Measurements from ENCODE around the gene IFIT1. TPM values are rescaled to one million over a fixed set of nuclear protein-coding genes. Genes with fewer than 3 reads are reported as not detected.

The IFIT1 gene
- polyA plus RNA-seq, 1 experiment, result 32.8 TPM

GRCh38 chr10:89416465-89416864, 24.0 kb downstream of the IFIT1 start:
- POLR2A ChIA-PET, result interaction anchor here (0.6 kb wide), 1 partner anchor 24 kb away, joined by 3 read pairs; the partner anchor contains the start of gene IFIT1
- Histone ChIP-seq H3K4me3 (ENCODE audit: low read depth, low read length) (no peak overlapping the region), H3K9me3 (ENCODE audit: control insufficient read depth, insufficient read depth, low read length) (peaks cover 3% of the 10 kb centered on the region), H3K27me3 (ENCODE audit: control insufficient read depth, insufficient read depth, low read length) (no peaks in the 10 kb centered on the region), H3K27ac (ENCODE audit: low read depth, low read length) (no peak overlapping the region)
- no peak for TF ChIP-seq CTCF (IDR thresholded peaks at IDR 0.05; ENCODE audit: low read depth, low read length)
- DNase-seq (ENCODE audit: low read depth, low spot score), result no peak
- CTCF ChIA-PET, result interaction anchor here (0.6 kb wide), 2 partner anchors 48 to 298 kb away, joined by 3 read pairs; no protein-coding TSS in a partner anchor

GRCh38 chr10:89419548-89419947, 27.1 kb downstream of the IFIT1 start:
- POLR2A ChIA-PET, result no interaction called here
- DNase-seq (ENCODE audit: low read depth, low spot score), result no peak
- Histone ChIP-seq H3K27ac (ENCODE audit: low read depth, low read length) (no peak overlapping the region), H3K27me3 (ENCODE audit: control insufficient read depth, insufficient read depth, low read length) (no peaks in the 10 kb centered on the region), H3K4me3 (ENCODE audit: low read depth, low read length) (no peak overlapping the region), H3K9me3 (ENCODE audit: control insufficient read depth, insufficient read depth, low read length) (no peaks in the 10 kb centered on the region)
- CTCF ChIA-PET, result interaction anchor here (0.6 to 2.4 kb wide), 11 partner anchors 9 to 224 kb away, joined by 3 to 12 read pairs (median 4); no protein-coding TSS in a partner anchor
- TF ChIP-seq CTCF (IDR thresholded peaks at IDR 0.05; ENCODE audit: low read depth, low read length), result peak; percentile 63

- H3K4me3 ChIP-seq (ENCODE audit: low read depth, low read length), result no peak overlapping the region
- H3K9me3 ChIP-seq (ENCODE audit: control insufficient read depth, insufficient read depth, low read length), result no peaks in the 10 kb centered on the region
- CTCF ChIA-PET, result no interaction called here
- POLR2A ChIA-PET, result no interaction called here
- TF ChIP-seq CTCF (IDR thresholded peaks at IDR 0.05; ENCODE audit: low read depth, low read length), result no peak
- DNase-seq (ENCODE audit: low read depth, low spot score), result no peak
- no peaks in the 10 kb centered on the region for H3K27me3 ChIP-seq (ENCODE audit: control insufficient read depth, insufficient read depth, low read length)
- no peak overlapping the region for H3K27ac ChIP-seq (ENCODE audit: low read depth, low read length)
Measured at GRCh38 chr10:89421018-89421476, 28.6 kb downstream of the IFIT1 start.

DNA sequence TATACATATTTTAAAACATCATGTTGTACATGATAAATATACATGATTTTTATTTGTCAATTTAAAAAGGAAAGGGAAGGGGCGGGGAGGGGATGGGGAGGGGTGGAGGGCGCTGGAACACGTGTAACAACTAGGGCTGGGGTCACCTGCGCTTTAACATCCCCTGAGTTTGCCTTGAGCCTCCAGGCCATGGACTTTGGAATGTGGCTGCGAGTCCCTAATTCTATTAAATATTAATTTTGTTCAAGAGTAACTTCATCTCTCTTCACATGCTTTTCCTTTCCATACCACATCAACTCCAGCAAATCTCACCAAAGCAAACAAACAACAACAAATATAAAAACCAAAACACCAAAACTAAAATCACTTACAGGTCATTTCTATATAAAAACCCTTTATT, 32.6 kb downstream of the IFIT1 start:
- no peak overlapping the region for H3K4me3 ChIP-seq (ENCODE audit: low read depth, low read length)
- no peak overlapping the region for H3K27ac ChIP-seq (ENCODE audit: low read depth, low read length)
- H3K9me3 ChIP-seq (ENCODE audit: control insufficient read depth, insufficient read depth, low read length), result no peaks in the 10 kb centered on the region
- ChIA-PET POLR2A (no interaction called here), CTCF (interaction anchor here (0.6 kb wide), 1 partner anchor 205 kb away, joined by 5 read pairs; no protein-coding TSS in a partner anchor)
- H3K27me3 ChIP-seq (ENCODE audit: control insufficient read depth, insufficient read depth, low read length), result no peaks in the 10 kb centered on the region
- TF ChIP-seq CTCF (IDR thresholded peaks at IDR 0.05; ENCODE audit: low read depth, low read length), result no peak
- DNase-seq (ENCODE audit: low read depth, low spot score), result no peak

DNA sequence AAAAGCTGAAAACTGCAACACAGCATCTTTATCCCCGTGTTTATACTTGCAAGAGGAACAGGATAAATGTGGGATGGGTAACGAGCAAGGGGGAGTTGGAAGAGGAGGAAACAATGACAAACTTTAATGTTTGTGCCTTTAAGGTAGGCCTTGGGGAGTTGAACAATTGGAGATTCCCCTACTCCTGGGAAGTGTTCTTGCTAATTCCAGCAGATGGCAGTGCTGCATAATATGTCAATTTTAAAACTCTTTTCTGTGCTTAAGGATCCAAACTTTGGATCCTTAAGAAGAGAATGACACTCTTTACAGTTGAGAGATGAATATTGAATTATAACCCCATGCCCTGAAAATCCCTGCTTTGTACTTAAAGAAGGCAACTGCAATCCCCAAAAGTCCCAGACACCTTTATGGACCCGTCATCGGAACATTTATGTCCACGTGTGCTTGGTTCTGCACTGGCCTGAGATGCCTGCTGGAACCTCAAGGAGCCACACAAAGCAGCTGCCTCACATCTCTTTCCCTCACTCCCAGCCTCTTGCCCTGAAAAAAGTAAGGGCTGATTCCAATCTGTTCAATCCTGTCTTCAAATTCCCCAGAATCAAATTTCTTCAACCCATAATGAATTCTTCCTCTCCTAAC, 33.9 kb downstream of the IFIT1 start:
- Histone ChIP-seq H3K4me3 (ENCODE audit: low read depth, low read length) (no peak overlapping the region), H3K9me3 (ENCODE audit: control insufficient read depth, insufficient read depth, low read length) (no peaks in the 10 kb centered on the region), H3K27ac (ENCODE audit: low read depth, low read length) (no peak overlapping the region), H3K27me3 (ENCODE audit: control insufficient read depth, insufficient read depth, low read length) (no peaks in the 10 kb centered on the region)
- TF ChIP-seq CTCF (IDR thresholded peaks at IDR 0.05; ENCODE audit: low read depth, low read length), result peak; percentile 84
- ChIA-PET POLR2A (no interaction called here), CTCF (interaction anchor here (1.0 to 2.5 kb wide), 5 partner anchors 9 to 285 kb away, joined by 3 to 20 read pairs (median 6); no protein-coding TSS in a partner anchor)
- peak; percentile 50 for DNase-seq (ENCODE audit: low read depth, low spot score)
